GM18507 (cell line): Measurements from ENCODE around the gene FOXK1.
"Not testable (repeated sequence)": the region's sequence is repeated elsewhere in the genome, so short reads cannot be mapped to it uniquely, and the experiment has no call there.

Source experiments
- DNase-seq: peaks from one replicate; pipeline ENCODE4 v3.0.0; 2011; ENCODE audit warnings: low read depth; ENCODE audit not compliant: insufficient read length; ENCODE audit errors: extremely low spot score
- FAIRE-seq: peaks from 2 replicates; lab custom pipeline; 2011; peaks lifted over from hg19 to GRCh38; lab: Jason Lieb, UNC

The FOXK1 gene

DNA sequence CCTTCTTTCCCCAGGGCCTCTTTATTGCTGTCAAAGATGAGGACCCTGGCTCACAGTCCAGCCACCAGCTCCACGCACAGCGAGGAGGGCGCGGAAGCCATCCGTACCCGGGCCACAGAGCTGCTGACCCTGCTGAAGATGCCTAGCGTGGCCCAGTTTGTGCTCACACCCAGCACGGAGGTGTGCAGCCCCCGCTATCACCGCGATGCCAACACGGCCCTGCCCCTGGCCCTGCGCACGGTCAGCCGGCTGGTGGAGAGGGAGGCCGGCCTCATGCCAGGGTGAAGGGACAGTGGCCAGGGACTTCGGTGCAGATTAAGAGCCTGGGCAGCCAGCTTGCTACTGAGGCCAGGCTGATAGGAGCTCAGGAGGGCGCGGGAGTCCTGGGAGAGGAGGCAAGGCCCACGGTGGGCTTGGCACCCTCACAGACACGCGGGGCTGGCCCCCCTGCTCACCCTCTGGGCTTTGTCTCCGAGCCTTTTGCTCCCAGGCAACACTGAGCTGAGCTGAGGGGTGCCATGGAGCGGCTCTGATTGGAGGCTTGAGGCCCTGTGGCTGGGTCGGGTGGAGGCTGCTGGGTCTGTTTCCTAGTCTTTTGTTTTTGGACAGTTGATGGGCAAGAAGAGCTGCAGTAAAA, 109.1 kb downstream of the FOXK1 start:
- DNase-seq (no peak), FAIRE-seq (no peak)

- peak; percentile 12 for FAIRE-seq
- DNase-seq, result peak; percentile 42
Observed at GRCh38 chr7:4791738-4792536, 109.8 kb downstream of the FOXK1 start.

DNA sequence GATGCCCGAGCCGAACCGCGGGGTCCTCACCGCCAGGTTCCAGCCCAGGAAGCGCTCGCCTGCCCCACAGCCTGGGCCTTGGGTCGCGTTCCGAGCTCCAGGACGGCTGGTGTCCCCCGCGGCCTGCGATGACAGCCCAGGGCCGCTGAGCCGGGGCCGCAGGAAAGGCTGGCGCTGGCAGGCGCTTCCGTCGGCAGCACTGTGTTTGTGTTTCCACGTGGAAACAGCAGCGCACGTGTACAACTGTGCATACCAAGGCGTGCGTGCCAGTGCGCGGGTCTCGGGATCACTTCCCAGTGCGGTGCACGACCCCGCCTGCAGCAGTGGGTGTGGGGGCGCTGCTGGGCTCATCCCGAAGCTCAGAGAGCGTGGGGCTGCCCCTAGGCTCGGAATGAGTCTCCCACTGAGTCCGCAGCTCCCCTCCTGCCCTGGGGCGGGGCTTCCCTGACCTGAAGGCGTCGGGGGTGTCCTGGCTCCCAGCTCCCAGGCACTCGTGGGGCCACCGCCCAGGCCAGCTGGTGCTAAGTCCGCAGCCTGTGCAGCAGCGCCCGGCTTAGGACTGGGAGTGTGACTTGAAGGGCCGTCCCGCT, 110.5 kb downstream of the FOXK1 start:
- no peak for DNase-seq

DNA sequence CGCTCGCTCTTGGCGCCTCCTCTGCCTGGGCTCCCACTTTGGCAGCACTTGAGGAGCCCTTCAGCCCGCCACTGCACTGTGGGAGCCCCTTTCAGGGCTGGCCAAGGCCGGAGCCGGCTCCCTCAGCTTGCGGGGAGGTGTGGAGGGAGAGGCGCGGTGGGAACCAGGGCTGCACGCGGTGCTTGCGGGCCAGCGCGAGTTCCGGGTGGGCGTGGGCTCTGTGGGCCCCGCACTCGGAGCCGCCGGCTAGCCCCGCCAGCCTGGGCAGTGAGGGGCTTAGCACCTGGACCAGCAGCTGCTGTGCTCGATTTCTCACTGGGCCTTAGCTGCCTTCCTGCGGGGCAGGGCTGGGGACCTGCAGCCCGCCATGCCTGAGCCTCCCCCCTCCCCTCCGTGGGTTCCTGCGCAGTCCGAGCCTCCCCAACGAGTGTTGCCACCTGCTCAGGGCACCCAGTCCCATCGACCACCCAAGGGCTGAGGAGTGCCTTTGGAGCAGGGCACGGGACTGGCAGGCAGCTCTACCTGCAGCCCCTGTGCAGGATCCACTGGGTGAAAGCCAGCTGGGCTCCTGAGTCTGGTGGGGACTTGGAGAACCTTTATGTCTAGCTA, 111.4 kb downstream of the FOXK1 start:
- DNase-seq, FAIRE-seq: not testable (repeated sequence)

More for the DNA sequence above, 110.5 kb downstream of the FOXK1 start:
- FAIRE-seq, result no peak

DNA sequence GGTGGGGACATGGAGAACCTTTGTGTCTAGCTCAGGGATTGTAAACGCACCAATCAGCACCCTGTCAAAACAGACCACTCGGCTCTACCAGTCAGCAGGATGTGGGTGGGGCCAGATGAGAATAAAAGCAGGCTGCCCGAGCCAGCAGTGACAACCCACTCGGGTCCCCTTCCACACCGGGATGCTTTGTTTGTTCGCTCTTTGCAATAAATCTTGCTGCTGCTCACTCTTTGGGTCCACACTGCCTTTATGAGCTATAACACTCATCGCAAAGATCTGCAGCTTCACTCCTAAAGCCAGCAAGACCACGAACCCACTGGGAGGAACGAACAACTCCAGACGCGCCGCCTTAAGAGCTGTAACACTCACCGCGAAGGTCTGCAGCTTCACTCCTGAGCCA, 112.1 kb downstream of the FOXK1 start:
- not testable (repeated sequence) for DNase-seq, FAIRE-seq

DNA sequence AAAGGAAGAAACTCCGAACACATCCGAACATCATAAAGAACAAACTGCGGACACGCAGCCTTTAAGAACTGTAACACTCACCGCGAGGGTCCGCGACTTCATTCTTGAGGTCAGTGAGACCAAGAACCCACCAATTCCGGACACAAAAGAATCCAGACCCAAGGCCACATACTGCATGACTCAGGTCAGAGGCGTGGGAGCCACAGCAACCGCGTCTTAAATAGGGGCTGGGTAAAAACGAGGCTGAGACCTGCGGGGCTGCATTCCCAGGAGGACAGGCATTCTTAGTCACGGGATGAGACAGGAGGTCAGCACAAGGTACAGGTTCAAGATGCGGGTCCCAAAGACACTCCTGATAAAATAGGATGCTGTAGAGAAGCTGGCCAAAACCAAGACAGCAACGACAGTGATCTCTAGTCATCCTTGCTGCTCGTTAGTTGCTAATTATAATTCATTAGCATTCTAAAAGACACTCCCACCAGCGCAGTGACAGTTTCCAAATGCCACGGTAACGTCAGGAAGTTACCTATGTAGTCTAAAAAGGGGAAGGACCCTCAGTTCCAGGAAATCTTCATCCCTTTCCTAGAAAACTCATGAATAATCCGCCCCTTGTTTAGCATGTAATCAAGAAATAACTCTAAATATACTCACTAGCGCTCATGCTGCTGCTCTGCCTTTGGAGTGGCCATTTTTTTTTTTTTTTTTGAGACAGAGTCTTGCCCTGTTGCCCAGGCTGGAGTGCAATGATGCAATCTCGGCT, 112.7 kb downstream of the FOXK1 start:
- DNase-seq, result no peak
- no peak for FAIRE-seq

DNA sequence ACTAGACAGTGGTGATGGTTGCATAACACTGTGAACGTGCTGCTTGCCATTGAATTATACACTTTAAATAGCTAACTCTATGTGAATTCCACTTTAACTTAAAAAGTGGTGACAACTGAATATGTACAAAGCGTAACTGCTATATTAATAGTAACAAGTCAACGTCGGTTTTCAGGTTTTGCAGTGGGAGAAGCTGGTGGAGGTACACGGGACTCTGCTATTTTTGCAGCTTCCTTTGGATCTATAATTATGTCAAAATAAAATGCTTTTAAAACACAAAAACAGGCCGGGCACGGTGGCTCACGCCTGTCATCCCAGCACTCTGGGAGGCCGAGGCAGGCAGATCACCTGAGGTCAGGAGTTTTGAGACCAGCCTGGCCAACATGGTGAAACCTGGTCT, 114.4 kb downstream of the FOXK1 start:
- FAIRE-seq (no peak), DNase-seq (no peak)

GRCh38 chr7:4797858-4798705, 116.0 kb downstream of the FOXK1 start:
- FAIRE-seq, result peak; percentile 70
- DNase-seq, result peak; percentile 57

- DNase-seq (no peak), FAIRE-seq (no peak)
Observed at GRCh38 chr7:4798706-4799235, 116.7 kb downstream of the FOXK1 start.

DNA sequence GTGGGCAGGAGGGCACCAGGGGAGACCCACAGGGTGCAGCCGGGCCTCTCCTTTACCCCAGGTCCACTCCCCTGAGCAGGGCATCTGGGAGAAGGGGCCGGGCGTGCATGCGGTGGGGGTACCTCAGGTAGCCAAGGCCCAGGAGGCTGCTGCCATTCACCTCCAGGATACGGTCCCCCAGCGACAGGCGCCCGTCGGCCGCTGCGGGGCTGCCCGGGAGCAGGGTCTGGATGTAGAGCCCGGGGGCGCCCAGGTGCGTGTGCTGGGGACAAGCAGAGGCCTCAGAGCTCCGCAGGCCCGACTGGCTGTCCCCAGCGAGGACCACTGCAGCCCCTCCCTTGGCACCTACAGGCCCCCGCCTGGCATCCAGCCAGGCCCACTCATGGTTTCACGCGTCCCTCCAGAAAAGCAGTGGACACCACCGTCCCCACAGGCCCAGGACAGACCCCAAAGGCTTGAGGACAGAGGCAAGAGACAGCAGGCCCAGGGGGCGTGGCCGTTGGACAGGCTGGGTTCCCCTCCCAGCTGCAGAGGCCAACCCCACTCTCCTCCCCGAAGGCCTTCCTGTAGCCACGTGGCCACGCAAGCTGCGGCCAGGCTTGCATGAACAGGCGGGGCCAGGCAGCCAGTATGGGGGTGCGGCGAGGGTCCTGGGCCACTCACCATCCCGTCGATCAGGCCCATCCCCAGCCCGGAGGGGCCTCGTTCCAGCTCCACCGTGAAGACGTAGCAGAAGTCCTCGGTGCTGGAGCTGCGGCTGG, 117.6 kb downstream of the FOXK1 start:
- FAIRE-seq, result no peak
- no peak for DNase-seq

DNA sequence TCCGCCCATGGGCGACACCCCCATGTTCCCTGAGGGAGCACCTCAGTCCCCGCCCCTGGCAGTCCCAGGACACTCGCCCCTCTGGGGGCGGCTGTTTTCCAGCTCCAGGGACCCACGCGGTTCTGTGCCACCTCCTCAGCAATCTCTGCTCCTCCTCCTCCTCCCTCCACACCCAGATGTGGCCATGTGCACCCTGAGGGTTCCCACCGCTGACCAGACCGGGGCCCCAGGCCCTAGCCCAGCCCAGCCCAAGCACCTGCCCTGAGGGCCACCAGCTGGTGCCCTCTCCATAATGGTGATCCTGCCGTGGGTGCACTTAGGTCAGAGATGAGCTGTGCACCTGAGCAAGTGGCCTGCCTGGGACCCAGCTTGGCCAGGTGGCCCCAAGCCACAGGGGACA, 118.4 kb downstream of the FOXK1 start:
- FAIRE-seq (no peak), DNase-seq (no peak)

DNA sequence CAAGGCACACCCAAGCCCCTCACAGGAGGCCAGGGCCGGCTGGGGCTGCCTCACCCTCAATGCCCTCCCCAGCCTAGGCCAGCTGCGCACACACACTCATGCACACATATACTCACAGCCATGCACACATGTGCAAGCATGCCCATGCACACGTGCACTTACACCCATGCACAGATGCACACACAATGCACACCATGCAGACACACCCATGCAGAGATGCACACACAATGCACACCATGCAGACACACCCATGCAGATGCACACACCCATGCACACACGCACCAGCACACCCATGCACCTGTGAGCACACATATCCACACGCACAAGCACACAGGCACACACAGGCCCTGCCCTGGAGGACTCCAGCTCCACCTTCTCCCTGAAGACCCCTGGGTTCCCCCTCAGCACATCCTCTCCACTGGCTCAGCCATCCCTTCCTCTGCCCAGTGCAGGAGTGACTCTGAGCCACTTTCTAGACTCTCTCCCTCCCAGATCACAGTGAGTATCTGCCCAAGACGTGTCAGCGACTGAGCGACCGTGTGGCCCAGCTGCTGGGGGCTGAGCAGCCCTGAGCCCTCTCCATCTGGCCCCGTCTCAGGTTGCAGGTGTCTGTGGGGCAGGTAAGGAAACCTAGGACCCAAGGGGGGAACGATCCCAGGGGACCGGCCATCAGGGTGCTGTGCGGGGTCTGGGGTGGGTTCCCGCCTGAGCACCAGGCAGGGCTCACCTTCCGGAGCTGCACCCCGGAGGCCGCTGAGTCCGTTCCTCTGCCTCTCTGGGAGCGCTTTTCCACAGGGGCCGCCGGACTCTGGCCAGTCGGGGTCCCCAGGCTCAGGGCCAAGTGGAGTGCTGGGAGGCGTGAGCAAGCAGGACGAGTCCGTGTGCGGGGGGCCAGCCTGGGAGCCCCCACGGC, 119.1 kb downstream of the FOXK1 start:
- DNase-seq, result no peak
- FAIRE-seq, result no peak

DNA sequence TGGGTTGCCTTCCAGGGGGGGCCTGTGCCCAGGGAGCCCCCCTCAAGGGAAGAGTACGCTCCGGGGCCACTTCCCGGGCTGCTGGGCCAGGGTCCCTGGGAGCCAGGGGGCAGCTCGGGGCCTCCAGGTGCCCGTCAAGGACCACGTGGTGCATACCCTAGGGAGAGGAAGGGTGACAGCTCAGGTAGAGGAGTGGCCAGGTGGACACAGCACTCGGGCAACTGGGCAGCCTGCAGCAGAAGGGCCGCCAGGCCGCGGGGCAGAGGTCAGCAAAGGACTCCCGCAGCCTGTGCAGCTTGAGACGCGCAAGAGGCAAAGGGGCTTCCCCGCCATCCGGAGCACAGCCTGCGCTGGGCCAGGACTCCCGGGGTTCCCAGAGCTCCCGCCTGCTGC, 119.7 kb downstream of the FOXK1 start:
- FAIRE-seq, result no peak

GRCh38 chr7:4802577-4802976, 120.5 kb downstream of the FOXK1 start:
- DNase-seq, FAIRE-seq: not testable (repeated sequence)

More for the DNA sequence above, 119.7 kb downstream of the FOXK1 start:
- no peak for DNase-seq

- DNase-seq, result no peak
- FAIRE-seq, result no peak
Observed at GRCh38 chr7:4803397-4804241, 121.5 kb downstream of the FOXK1 start.
